Right lobe of liver (tissue), 6 donors: ENCODE results near the gene MRGPRG. TPM values are rescaled to one million over a fixed set of nuclear protein-coding genes. Genes with fewer than 3 reads are reported as not detected.

ENCODE experiments used
- ATAC-seq, 4 donors: fragments of 200-7000 bp; cut with Tn5 transposase; one replicate each; pipeline ENCODE4 v1.9.1; 2020; ENCODE audit warnings: mild to moderate bottlenecking in 4 of 4, moderate library complexity in 4 of 4
- DNase-seq, 3 donors: peaks; one replicate each; pipeline ENCODE4 v3.0.0-alpha.2; 2020
- H3K27ac ChIP-seq, 3 donors: fragments of 200-600 bp; one replicate each; pipeline ENCODE4 v1.8.0; 2022
- H3K27me3 ChIP-seq, 2 donors: fragments of 200-600 bp; one replicate each; pipeline ENCODE4 v1.8.0; 2022
- H3K36me3 ChIP-seq, 4 donors: fragments of 200-600 bp; sonication (generic) in 1 of 4; one replicate each; pipeline versions ENCODE4 v1.5.1 to v1.8.0; 2017 to 2022; ENCODE audit warnings: control low read depth in 1 of 4
- H3K4me1 ChIP-seq, 4 donors: fragments of 200-600 bp; sonication (generic) in 1 of 4; one replicate each; pipeline versions ENCODE4 v1.5.1 to v1.8.0; 2017 to 2022; ENCODE audit warnings: control low read depth in 1 of 4
- H3K4me3 ChIP-seq, 3 donors: fragments of 200-600 bp; one replicate each; pipeline ENCODE4 v1.8.0; 2022
- H3K9me3 ChIP-seq, 4 donors: fragments of 200-600 bp; sonication (generic) in 1 of 4; one replicate each; pipeline versions ENCODE4 v1.5.1 to v1.8.0; 2017 to 2022; ENCODE audit warnings: control low read depth in 1 of 4
- CTCF ChIP-seq, 4 donors: fragments of 200-600 bp in 3 of 4; fragments of 450-650 bp in 1 of 4; IDR thresholded peaks; one replicate each; pipeline versions ENCODE4 v1.5.1 to v1.8.0; 2016 to 2022; ENCODE audit warnings: antibody characterized with exemption in 4 of 4, mild to moderate bottlenecking in 2 of 4
- POLR2A ChIP-seq: fragments of 450-650 bp; IDR thresholded peaks from one replicate; pipeline ENCODE4 v1.6.1; 2017; ENCODE audit warnings: antibody characterized with exemption, mild to moderate bottlenecking
- WGBS: methylation state at CpG from one replicate; pipeline ENCODE4 v1.1.6; 2018; ENCODE audit warnings: low coverage, low lambda C conversion rate; ENCODE audit not compliant: insufficient coverage; ENCODE audit errors: missing lambda C conversion rate; 5-methylcytosine and 5-hydroxymethylcytosine counted together
- intact Hi-C, 2 donors: fragments of 100-400 bp; cut with DNase I; formaldehyde crosslinking; loops; one replicate each; pipeline versions ENCODE4 v1.11.2 to v1.14.1; 2022
- total RNA-seq, 6 experiments: library from RNA; depleted of rRNA in 2 of 6; stranded (reverse); fragments of >200 nt in 2 of 6; fragmentation: NEBNext Ultra II Directional in 3 of 6; extraction: Animal tissue kit (Norgen Biotek cat#: 25700) in 3 of 6; gene quantifications; one replicate each; pipeline versions ENCODE4 v1.1.0 to v1.2.4, GENCODE V29; 2016 to 2023
- donor health status: DM: no; HTN: yes; CAD: no.
- donor health status: DM: no; HTN: no; CAD: no.
- donor health status: DM: no; HTN: no; CAD: no.
- donor health status: DM: no; HTN: yes; CAD: no.
- donor health status: DM: no; HTN: yes; CAD: no.

MRGPRG gene
- total RNA-seq, 6 experiments from 2014 or later: not detected

- H3K27ac ChIP-seq: no peak within 1 kb of the TSS
- intact Hi-C loops: no loop called here
- H3K27me3 ChIP-seq: no peaks in the 10 kb centered on the region
- no peak within 1 kb of the TSS for H3K4me3 ChIP-seq
- ATAC-seq (peak in 1 of 4 donors; percentile 24), DNase-seq (peak in 2 of 3 donors; percentile 41 to 48)
- no peaks in the 10 kb centered on the region for H3K9me3 ChIP-seq
- no peaks in the 10 kb centered on the region for H3K36me3 ChIP-seq
- H3K4me1 ChIP-seq: no peaks in the 10 kb centered on the region
- TF ChIP-seq POLR2A: no peak
- TF ChIP-seq CTCF (IDR thresholded peaks at IDR 0.05): no peak
- 48% methylated on average over 11 of the region's 39 CpGs for WGBS
Observed at GRCh38 chr11:3231851-3232744, 13.5 kb upstream of the MRGPRG start, which contains the start of gene MRGPRE. Gene MRGPRE, minus strand, starts transcription at chr11:3232417. Its CDS starts 3,618 bp downstream, at chr11:3228799.

GRCh38 chr11:3231550-3231850, 12.9 kb upstream of the MRGPRG start:
- no peak overlapping the region for H3K4me3 ChIP-seq

GRCh38 chr11:3230636-3231549, 12.3 kb upstream of the MRGPRG start:
- Histone ChIP-seq H3K4me3 (no peak overlapping the region), H3K27ac (no peak overlapping the region), H3K36me3 (no peaks in the 10 kb centered on the region), H3K4me1 (no peaks in the 10 kb centered on the region), H3K27me3 (no peaks in the 10 kb centered on the region), H3K9me3 (no peaks in the 10 kb centered on the region)
- WGBS: 27% methylated on average over 3 of the region's 12 CpGs
- DNase-seq (no peak), ATAC-seq (no peak)
- intact Hi-C loops: no loop called here
- TF ChIP-seq POLR2A: no peak

More at GRCh38 chr11:3231550-3231850, 12.9 kb upstream of the MRGPRG start:
- Histone ChIP-seq H3K27me3 (no peaks in the 10 kb centered on the region), H3K4me1 (no peaks in the 10 kb centered on the region), H3K27ac (no peak overlapping the region), H3K9me3 (no peaks in the 10 kb centered on the region), H3K36me3 (no peaks in the 10 kb centered on the region)
- no CpG with 5 or more reads among the region's 6 CpGs for WGBS
- DNase-seq: no peak
- intact Hi-C loops: no loop called here
- TF ChIP-seq CTCF (IDR thresholded peaks at IDR 0.05): no peak
- TF ChIP-seq POLR2A: no peak
- ATAC-seq: no peak

GRCh38 chr11:3229673-3230630, 11.3 kb upstream of the MRGPRG start:
- no peaks in the 10 kb centered on the region for H3K27me3 ChIP-seq
- WGBS: 63% methylated on average over 10 of the region's 21 CpGs
- ATAC-seq (no peak), DNase-seq (no peak)
- intact Hi-C loops: loop anchor here in 1 of 2 donors (10.0 kb wide), 1 partner anchor 125 kb away; no protein-coding TSS in a partner anchor
- H3K4me1 ChIP-seq: no peaks in the 10 kb centered on the region
- H3K27ac ChIP-seq: no peak overlapping the region
- H3K4me3 ChIP-seq: no peak overlapping the region
- no peaks in the 10 kb centered on the region for H3K9me3 ChIP-seq
- TF ChIP-seq POLR2A (no peak), CTCF (IDR thresholded peaks at IDR 0.05) (no peak)
- no peaks in the 10 kb centered on the region for H3K36me3 ChIP-seq
